Measurements from ENCODE around the gene SH3PXD2A. TPM values are rescaled to one million over a fixed set of nuclear protein-coding genes. Genes with fewer than 3 reads are reported as not detected.
"Not testable (repeated sequence)": the region's sequence is repeated elsewhere in the genome, so short reads cannot be mapped to it uniquely, and the experiment has no call there.

The SH3PXD2A gene
- total RNA-seq, 2 donors from 2014 or later = 7.8 to 10.2 TPM

- ATAC-seq (replicated peaks in 1 of 2) = no peak
- Mint-ChIP-seq H3K9me3 (no peaks in the 10 kb centered on the region), H3K36me3 (ENCODE audit: insufficient read depth in 2 of 2) (peaks cover 0 to 5% of the 10 kb centered on the region in 2 donors), H3K27ac (no peak overlapping the region), H3K4me3 (no peak overlapping the region), H3K4me1 (ENCODE audit: low read depth) (no peaks in the 10 kb centered on the region), H3K27me3 (ENCODE audit: low read depth) (no peaks in the 10 kb centered on the region)
- no peak for DNase-seq
Observed at GRCh38 chr10:103610083-103610472, 245.3 kb downstream of the SH3PXD2A start.

DNA sequence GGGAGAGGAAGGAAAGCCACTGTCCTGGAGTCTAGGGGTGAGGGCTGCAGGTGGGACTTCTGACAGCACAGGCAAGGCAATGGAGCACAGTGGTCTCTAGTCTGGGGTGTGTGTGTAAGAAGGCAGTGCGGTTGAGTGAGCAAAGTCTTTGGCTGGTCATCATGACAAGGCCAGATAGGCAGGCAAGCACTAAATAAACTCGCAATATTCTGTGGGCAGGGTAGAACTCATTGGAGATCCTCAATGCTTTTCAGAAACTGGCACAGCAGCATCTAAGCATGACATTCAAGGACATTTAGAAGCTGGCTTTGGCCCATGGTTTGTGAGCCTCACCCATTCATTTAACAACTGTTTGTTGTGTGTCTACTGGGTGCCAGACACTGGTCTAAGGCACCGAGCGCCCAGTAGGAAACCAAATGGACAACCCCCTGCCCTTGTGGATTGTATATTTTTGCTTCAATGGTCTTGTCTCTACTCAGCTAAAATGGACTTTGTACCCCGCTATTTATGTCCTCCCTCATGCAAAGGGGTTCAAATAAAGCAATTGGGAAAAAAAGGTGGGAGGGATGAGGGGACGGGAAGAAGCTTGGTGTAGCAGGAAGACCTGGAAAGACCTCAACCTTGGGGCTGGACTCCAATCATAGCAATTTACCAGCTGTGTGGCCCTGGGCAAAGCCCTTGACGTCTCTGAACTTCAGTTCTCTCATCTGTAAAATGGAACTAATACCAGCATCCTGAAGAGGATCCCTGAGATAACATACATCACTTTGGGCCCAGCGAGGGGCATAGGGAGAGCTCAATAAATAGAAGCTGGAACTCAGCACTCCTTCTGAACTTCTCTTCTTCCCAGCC is 245.9 kb downstream of the SH3PXD2A start:
- H3K4me1 Mint-ChIP-seq (ENCODE audit: low read depth) = no peaks in the 10 kb centered on the region
- H3K4me3 Mint-ChIP-seq = no peak overlapping the region
- DNase-seq (no peak), ATAC-seq (replicated peaks in 1 of 2) (no peak)
- H3K9me3 Mint-ChIP-seq = no peaks in the 10 kb centered on the region
- H3K36me3 Mint-ChIP-seq (ENCODE audit: insufficient read depth in 2 of 2) = peaks cover 0 to 5% of the 10 kb centered on the region in 2 donors
- no peaks in the 10 kb centered on the region for H3K27me3 Mint-ChIP-seq (ENCODE audit: low read depth)
- H3K27ac Mint-ChIP-seq = no peak overlapping the region

DNA sequence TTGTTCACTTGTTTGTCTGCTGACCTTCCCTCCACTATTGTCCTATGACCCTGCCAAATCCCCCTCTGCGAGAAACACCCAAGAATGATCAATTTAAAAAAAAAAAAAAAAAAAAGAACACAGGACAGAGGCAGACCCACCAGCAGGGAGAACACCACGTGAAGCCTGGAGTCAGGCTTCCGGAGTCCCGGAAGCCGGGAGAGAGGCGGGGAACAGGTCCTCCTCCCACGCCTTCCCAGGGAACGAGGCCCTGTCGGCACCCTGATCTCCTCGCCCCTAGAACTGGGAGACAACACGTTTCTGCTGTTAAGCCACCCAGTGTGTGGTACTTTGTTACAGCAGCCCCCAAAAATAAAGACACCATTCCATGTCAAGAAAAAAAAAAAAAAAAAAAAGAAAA is 247.3 kb downstream of the SH3PXD2A start:
- ATAC-seq (replicated peaks in 1 of 2); DNase-seq; H3K36me3 Mint-ChIP-seq (ENCODE audit: insufficient read depth in 2 of 2); H3K4me3 Mint-ChIP-seq; H3K27ac Mint-ChIP-seq; H3K4me1 Mint-ChIP-seq (ENCODE audit: low read depth); H3K9me3 Mint-ChIP-seq; H3K27me3 Mint-ChIP-seq (ENCODE audit: low read depth): not testable (repeated sequence)

DNA sequence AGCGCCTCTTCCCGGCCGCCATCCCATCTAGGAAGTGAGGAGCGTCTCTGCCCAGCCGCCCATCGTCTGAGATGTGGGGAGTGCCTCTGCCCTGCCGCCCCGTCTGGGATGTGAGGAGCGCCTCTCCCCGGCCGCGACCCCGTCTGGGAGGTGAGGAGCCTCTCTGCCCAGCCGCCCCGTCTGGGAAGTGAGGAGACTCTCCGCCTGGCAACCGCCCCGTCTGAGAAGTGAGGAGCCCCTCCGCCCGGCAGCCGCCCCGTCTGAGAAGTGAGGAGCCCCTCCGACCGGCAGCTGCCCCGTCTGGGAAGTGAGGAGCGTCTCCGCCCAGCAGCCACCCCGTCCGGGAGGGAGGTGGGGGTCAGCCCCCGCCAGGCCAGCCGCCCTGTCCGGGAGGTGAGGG is 248.3 kb downstream of the SH3PXD2A start:
- H3K4me3 Mint-ChIP-seq; H3K36me3 Mint-ChIP-seq (ENCODE audit: insufficient read depth in 2 of 2); H3K27ac Mint-ChIP-seq; H3K4me1 Mint-ChIP-seq (ENCODE audit: low read depth); H3K27me3 Mint-ChIP-seq (ENCODE audit: low read depth); H3K9me3 Mint-ChIP-seq; ATAC-seq (replicated peaks in 1 of 2); DNase-seq: not testable (repeated sequence)

DNA sequence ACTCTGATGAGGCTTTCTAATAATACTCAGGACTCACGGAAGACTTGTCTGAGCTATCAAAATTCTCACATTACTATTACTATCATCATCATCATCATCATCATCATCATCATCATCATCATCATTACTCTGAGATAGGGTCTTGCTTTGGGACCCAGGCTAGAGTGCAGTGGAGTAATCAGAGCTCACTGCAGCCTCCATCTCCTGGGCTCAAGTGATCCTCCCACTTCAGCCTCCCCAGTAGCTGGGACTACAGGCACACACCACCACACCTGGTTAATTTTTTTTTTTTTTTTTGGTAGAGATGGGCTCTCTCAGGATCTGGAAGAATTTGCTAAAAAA is 249.3 kb downstream of the SH3PXD2A start:
- not testable (repeated sequence) for ATAC-seq (replicated peaks in 1 of 2)

GRCh38 chr10:103605359-103606096 is 249.8 kb downstream of the SH3PXD2A start:
- ATAC-seq (replicated peaks in 1 of 2) = no peak
- H3K4me3 Mint-ChIP-seq = no peak overlapping the region
- H3K27me3 Mint-ChIP-seq (ENCODE audit: low read depth) = no peaks in the 10 kb centered on the region
- H3K9me3 Mint-ChIP-seq = no peaks in the 10 kb centered on the region
- H3K4me1 Mint-ChIP-seq (ENCODE audit: low read depth) = no peaks in the 10 kb centered on the region
- peak; percentile 37 to 49 for DNase-seq
- H3K27ac Mint-ChIP-seq = no peak overlapping the region
- peaks cover 0 to 5% of the 10 kb centered on the region in 2 donors for H3K36me3 Mint-ChIP-seq (ENCODE audit: insufficient read depth in 2 of 2)

More for the DNA sequence above, 249.3 kb downstream of the SH3PXD2A start:
- H3K36me3 Mint-ChIP-seq (ENCODE audit: insufficient read depth in 2 of 2); H3K27ac Mint-ChIP-seq; H3K4me3 Mint-ChIP-seq; H3K9me3 Mint-ChIP-seq; DNase-seq; H3K27me3 Mint-ChIP-seq (ENCODE audit: low read depth); H3K4me1 Mint-ChIP-seq (ENCODE audit: low read depth): not testable (repeated sequence)

DNA sequence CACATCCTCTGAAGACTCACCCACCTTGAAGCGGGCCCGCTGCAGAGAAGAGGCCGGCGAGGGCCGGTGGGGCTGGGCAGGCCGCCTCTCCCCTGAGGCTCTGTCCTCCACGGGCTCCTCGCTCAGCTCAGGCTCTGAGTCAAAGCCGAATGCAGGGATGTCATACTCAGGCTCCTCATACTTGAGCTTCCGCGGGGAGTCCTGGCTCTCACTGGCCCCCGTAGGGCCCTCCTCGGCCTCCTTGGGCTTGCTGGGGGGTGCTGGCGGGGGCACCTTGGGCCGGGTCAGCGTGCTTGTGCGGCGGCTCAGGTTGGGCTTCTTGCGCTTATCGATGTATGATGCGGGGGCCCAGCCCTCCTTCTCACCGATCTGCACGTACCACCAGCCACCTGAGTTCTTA is 252.0 kb downstream of the SH3PXD2A start:
- Mint-ChIP-seq H3K27ac (no peak overlapping the region), H3K36me3 (ENCODE audit: insufficient read depth in 2 of 2) (peaks cover 0 to 5% of the 10 kb centered on the region in 2 donors), H3K4me3 (no peak overlapping the region), H3K4me1 (ENCODE audit: low read depth) (no peaks in the 10 kb centered on the region), H3K9me3 (no peaks in the 10 kb centered on the region), H3K27me3 (ENCODE audit: low read depth) (no peaks in the 10 kb centered on the region)
- no peak for ATAC-seq (replicated peaks in 1 of 2)
- DNase-seq = no peak

DNA sequence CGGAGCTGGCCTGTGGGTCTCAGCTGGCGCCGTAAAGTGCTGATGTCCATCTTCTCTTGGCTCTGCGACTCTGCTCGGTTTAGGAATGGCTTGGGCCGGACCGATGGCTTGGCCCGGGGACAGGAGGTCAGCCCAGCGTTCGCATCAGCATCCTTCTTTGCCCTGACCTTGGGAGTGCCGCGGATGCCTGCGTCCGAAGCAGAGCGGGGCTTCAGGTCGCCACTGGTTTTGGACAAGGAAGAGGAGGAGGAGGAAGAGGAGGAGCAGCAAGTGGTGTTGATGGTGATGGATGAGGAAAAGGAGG is 252.6 kb downstream of the SH3PXD2A start:
- Mint-ChIP-seq H3K4me3 (no peak overlapping the region), H3K27ac (no peak overlapping the region), H3K4me1 (ENCODE audit: low read depth) (no peaks in the 10 kb centered on the region), H3K27me3 (ENCODE audit: low read depth) (no peaks in the 10 kb centered on the region), H3K36me3 (ENCODE audit: insufficient read depth in 2 of 2) (peaks cover 0 to 5% of the 10 kb centered on the region in 2 donors), H3K9me3 (no peaks in the 10 kb centered on the region)
- DNase-seq (no peak), ATAC-seq (replicated peaks in 1 of 2) (no peak)

DNA sequence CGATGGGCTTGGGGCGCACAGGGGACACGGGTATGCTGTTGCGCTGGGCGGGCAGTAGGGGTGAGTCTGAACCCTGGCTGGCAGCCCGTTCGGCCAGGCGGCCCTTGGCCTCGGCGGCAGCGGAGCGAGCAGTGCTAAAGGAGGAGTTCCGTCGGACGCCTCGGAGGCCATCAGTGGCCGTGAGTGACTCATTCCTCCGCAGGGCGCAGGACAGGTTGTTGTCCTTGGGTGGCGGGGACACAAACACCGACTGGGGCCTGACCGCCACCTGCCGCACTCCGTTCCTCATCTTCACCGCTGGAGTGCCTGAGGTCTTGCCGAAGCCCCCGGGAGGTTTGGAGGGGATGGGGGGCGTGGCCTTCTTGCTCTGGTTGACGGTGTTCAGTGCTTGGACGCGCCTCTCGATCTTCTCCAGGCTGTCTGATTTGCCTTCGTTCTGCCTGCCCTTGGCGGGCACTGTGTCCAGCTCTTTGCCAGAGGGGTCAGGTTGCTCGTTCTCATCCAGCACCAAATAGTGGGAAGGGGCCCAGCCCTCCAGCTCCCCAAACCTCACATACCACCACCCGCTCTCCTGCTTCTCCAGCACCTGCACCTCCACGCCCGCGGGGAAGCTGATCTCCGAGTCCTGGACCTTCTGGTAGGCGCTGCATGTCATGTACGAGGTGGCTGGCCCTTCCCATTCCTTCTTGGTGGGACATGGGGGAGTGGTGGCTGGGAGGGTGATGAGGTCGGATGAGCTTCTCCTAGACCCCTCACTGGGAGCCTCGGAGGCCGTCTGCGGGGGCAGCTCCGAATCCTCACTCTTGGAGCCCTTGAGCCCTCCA is 253.1 kb downstream of the SH3PXD2A start:
- Mint-ChIP-seq H3K4me3 (no peak overlapping the region), H3K27ac (no peak overlapping the region), H3K36me3 (ENCODE audit: insufficient read depth in 2 of 2) (peaks cover 0 to 5% of the 10 kb centered on the region in 2 donors), H3K9me3 (no peaks in the 10 kb centered on the region), H3K4me1 (ENCODE audit: low read depth) (no peaks in the 10 kb centered on the region), H3K27me3 (ENCODE audit: low read depth) (no peaks in the 10 kb centered on the region)
- DNase-seq (no peak), ATAC-seq (replicated peaks in 1 of 2) (no peak)

DNA sequence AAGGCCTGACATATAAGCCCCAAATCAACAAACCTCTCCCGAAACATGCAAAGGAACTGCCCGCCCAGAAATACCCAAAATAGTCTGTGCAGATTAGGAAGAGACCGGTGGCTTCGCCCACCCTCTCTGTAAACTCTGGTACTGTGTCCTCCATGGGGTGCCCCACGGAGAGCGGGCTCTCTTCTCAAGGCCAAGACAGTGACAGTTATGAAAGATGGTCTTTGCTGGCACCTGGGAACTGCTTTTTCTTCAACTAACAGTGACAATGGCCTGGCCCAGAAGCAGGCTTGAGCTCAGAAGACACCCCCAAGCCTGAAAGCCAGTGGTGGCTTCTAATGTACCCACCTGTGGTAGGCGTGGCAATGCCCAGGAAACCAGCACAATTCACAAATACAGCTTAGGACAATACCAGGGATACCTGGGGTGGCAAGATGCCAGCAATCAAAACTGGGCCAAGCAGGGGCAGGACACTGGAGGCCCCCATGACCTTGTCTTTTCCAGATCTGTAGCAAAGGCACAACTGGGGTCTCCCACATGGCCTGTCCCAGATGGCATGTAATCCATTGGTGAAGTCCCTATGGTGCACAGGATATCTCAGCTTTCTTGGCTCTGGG is 254.3 kb downstream of the SH3PXD2A start:
- no peaks in the 10 kb centered on the region for H3K4me1 Mint-ChIP-seq (ENCODE audit: low read depth)
- H3K4me3 Mint-ChIP-seq = no peak overlapping the region
- H3K9me3 Mint-ChIP-seq = no peaks in the 10 kb centered on the region
- DNase-seq (no peak), ATAC-seq (replicated peaks in 1 of 2) (no peak)
- no peaks in the 10 kb centered on the region for H3K27me3 Mint-ChIP-seq (ENCODE audit: low read depth)
- no peak overlapping the region for H3K27ac Mint-ChIP-seq
- H3K36me3 Mint-ChIP-seq (ENCODE audit: insufficient read depth in 2 of 2) = peaks cover 0 to 3% of the 10 kb centered on the region in 2 donors

DNA sequence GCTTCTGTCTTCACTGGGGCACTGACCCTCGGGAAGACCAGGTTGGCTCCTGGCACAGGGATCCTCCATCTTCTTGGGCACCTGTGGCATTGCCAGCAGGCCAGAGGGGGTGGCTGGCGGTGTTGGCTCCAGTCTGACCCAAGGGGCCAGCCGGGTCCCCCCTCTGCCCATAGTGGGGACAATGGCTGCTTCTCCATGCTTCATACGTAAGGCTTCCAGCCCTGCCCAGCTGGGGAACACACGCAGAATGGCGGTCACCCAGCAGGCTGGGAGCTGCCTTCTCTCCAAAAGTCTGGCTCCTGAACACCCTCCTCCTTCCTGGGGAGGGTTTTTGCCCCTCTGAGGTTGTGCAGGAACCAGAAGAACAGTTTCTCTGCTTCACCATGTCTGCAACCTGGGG is 255.1 kb downstream of the SH3PXD2A start:
- DNase-seq = no peak
- Mint-ChIP-seq H3K4me1 (ENCODE audit: low read depth) (no peaks in the 10 kb centered on the region), H3K9me3 (no peaks in the 10 kb centered on the region), H3K27ac (no peak overlapping the region), H3K27me3 (ENCODE audit: low read depth) (no peaks in the 10 kb centered on the region), H3K36me3 (ENCODE audit: insufficient read depth in 2 of 2) (no peaks in the 10 kb centered on the region), H3K4me3 (no peak overlapping the region)
- ATAC-seq (replicated peaks in 1 of 2) = no peak

DNA sequence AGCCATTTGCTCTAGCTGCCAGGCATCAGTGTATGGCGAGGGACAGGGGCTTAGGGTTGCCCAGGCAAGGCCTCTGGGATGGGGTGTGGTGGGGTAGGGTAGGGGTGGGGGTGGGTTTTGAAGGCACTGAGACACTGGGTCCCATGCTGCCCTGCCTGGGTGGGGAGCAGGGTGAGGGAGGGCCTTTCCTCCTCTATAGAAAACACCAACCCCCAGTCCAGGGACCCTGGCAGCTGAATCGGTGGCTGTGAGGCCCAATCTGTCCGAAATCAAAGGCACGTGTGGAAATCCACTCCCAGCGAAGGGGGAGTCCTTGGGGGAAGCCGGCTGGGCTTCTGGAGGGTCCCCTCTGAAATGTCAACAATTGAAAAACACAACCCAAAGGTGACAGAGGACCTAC is 255.5 kb downstream of the SH3PXD2A start:
- H3K27ac Mint-ChIP-seq = no peak overlapping the region
- DNase-seq (no peak), ATAC-seq (replicated peaks in 1 of 2) (no peak)
- no peaks in the 10 kb centered on the region for H3K9me3 Mint-ChIP-seq
- H3K4me3 Mint-ChIP-seq = no peak overlapping the region
- no peaks in the 10 kb centered on the region for H3K4me1 Mint-ChIP-seq (ENCODE audit: low read depth)
- H3K27me3 Mint-ChIP-seq (ENCODE audit: low read depth) = no peaks in the 10 kb centered on the region
- no peaks in the 10 kb centered on the region for H3K36me3 Mint-ChIP-seq (ENCODE audit: insufficient read depth in 2 of 2)

DNA sequence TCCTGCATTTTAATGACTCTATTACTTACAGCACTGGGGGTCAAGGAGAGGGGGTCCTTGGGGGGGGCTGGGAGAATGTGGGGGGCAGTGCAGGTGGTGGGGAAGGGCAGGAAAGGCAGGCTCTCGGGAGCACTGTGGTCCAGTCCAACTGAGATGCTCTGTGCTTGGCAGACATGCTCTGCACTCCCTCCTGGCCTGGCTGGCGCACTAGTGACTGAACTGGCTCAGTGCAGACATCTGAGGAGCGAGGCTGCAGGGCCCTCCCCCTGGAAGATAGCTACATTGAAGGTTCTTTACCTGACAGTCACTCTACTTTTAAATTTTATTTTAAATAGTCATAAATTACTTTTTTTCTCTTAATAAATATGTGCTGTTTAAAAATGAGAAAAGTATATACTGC is 256.2 kb downstream of the SH3PXD2A start:
- no peak overlapping the region for H3K27ac Mint-ChIP-seq
- H3K27me3 Mint-ChIP-seq (ENCODE audit: low read depth) = no peaks in the 10 kb centered on the region
- no peaks in the 10 kb centered on the region for H3K9me3 Mint-ChIP-seq
- DNase-seq = no peak
- no peaks in the 10 kb centered on the region for H3K4me1 Mint-ChIP-seq (ENCODE audit: low read depth)
- ATAC-seq (replicated peaks in 1 of 2) = no peak
- no peaks in the 10 kb centered on the region for H3K36me3 Mint-ChIP-seq (ENCODE audit: insufficient read depth in 2 of 2)
- no peak overlapping the region for H3K4me3 Mint-ChIP-seq
